Mammary epithelial cell (primary cell): ENCODE data around the gene PLPP4.

Experiments
- EZH2 ChIP-seq: IDR thresholded peaks from 2 replicates; pipeline ENCODE4 v1.6.1; 2012; ENCODE audit warnings: low read length, inconsistent platforms, borderline replicate concordance
- TF ChIP-seq, protein P1 (sequence below), 2 donors: IDR thresholded peaks in 1 of 2; conservative IDR thresholded peaks in 1 of 2; 2 replicates each; pipeline ENCODE4 v1.5.1; 2011 to 2012; ENCODE audit warnings: inconsistent platforms in 2 of 2, low read length in 2 of 2, mild to moderate bottlenecking in 2 of 2, control low read depth in 1 of 2, low read depth in 1 of 2; ENCODE audit not compliant: insufficient read depth in 1 of 2; ENCODE audit errors: extremely low read depth in 1 of 2

DNA sequence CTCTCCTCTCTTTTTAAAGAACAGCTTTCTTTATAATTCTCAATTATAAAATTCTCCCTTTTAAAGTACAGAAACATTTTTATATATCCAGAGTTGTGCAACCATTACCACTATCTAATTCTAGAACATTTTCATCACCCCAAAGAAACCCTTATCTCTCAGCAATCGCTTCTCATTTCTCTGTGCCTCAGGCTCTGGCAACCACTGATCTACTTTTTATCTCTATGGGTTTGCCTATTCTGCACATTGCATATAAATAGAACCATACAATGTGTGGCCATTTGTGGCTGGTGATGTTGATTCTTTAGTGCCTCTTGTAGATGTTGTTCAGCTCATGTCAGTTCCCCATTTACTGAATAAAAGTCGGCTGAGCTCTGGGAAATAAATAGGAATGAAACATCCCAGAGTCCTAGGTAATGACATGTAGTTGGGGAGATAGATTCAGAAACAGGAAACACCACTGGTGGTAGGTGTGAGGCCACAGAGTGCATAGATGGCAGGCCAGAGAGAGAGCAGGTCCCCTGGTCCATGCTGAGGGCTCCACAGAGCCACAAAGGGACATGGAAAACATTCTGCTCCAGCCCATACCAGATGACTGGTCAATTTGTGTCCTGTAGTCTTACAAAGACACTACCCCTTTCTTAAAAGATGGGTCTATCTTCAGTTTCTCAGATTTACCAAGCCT, 126.5 kb downstream of the PLPP4 start:
- TF ChIP-seq, protein P1, sequence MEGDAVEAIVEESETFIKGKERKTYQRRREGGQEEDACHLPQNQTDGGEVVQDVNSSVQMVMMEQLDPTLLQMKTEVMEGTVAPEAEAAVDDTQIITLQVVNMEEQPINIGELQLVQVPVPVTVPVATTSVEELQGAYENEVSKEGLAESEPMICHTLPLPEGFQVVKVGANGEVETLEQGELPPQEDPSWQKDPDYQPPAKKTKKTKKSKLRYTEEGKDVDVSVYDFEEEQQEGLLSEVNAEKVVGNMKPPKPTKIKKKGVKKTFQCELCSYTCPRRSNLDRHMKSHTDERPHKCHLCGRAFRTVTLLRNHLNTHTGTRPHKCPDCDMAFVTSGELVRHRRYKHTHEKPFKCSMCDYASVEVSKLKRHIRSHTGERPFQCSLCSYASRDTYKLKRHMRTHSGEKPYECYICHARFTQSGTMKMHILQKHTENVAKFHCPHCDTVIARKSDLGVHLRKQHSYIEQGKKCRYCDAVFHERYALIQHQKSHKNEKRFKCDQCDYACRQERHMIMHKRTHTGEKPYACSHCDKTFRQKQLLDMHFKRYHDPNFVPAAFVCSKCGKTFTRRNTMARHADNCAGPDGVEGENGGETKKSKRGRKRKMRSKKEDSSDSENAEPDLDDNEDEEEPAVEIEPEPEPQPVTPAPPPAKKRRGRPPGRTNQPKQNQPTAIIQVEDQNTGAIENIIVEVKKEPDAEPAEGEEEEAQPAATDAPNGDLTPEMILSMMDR (conservative IDR thresholded peaks at IDR 0.05 in 1 of 2, IDR thresholded peaks at IDR 0.05 in 1 of 2; ENCODE audit: extremely low read depth in 1 of 2, insufficient read depth in 1 of 2, low read depth in 1 of 2, low read length in 2 of 2) = no peak
- no peak for TF ChIP-seq EZH2
